Measurements from ENCODE around the gene AHSP. TPM values are rescaled to one million over a fixed set of nuclear protein-coding genes. Genes with fewer than 3 reads are reported as not detected.

Gene AHSP
- total RNA-seq, 1 experiment from 2014 or later = not detected

DNA sequence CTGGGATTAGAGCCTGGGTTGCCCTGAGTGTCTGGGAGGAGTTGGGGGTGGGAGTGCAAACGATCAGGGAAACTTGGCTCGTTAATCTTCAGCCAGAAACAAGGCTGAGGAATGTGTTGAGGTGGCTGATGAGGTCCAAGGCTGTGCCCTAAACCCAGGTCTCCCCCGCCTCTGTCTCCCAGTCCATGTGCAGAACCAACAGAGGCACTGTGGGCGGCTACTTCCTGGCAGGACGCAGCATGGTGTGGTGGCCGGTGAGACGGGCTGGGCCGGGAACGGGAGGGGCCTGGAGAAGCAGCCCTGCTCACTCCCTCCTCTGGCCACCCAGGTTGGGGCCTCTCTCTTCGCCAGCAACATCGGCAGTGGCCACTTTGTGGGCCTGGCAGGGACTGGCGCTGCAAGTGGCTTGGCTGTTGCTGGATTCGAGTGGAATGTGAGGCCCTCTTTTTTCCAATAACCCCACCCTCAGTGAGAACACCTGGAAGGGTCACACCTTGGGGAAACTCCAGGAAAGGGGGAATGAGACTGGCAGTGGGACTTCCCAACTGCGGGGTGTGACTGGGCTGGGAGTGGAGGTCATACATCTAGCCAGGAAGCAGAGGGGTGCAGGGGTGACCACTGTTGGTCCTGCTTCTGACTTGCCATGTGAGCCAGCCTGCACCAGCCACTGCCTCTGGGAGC lies 43.1 kb upstream of the AHSP start:
- H3K4me1 ChIP-seq = peaks cover 18% of the 10 kb centered on the region
- H3K27me3 ChIP-seq (replicated peaks; ENCODE audit: control insufficient read depth, insufficient read depth, low read length) = no peaks in the 10 kb centered on the region
- ChIA-PET POLR2A (interaction anchor here (0.7 kb wide), 1 partner anchor 24 kb away, joined by 3 read pairs; the partner anchor contains the start of gene RUSF1), CTCF (no interaction called here)
- H3K36me3 Mint-ChIP-seq (ENCODE audit: insufficient read depth, unreplicated experiment) = peaks cover 18% of the 10 kb centered on the region
- TF ChIP-seq CTCF (IDR thresholded peaks at IDR 0.05; ENCODE audit: insufficient read depth in 1 of 2, low read depth in 1 of 2, low read length in 1 of 2, severe bottlenecking in 1 of 2, unreplicated experiment in 1 of 2) = peak in 1 of 2 experiments; percentile 8
- no peaks in the 10 kb centered on the region for H3K9me3 Mint-ChIP-seq (ENCODE audit: unreplicated experiment)
- no peaks in the 10 kb centered on the region for H3K36me3 ChIP-seq (ENCODE audit: control insufficient read depth, insufficient read depth, low read length)
- intact Hi-C loops (cut with micrococcal nuclease; ENCODE audit: unreplicated experiment) = loop anchor here (1.0 kb wide), 2 partner anchors 25 to 213 kb away; partner anchors contain the start of gene ARMC5
- H3K9me3 ChIP-seq = no peaks in the 10 kb centered on the region
- H3K4me3 ChIP-seq (ENCODE audit: low read depth, low read length) = peak overlapping the region; percentile 21
- H3K4me1 Mint-ChIP-seq (ENCODE audit: low read depth, unreplicated experiment) = no peaks in the 10 kb centered on the region
- no peaks in the 10 kb centered on the region for H3K27me3 Mint-ChIP-seq (ENCODE audit: insufficient read depth, unreplicated experiment)
- peak overlapping the region; percentile 67 for H3K4me3 Mint-ChIP-seq (ENCODE audit: unreplicated experiment)
- BruUV-seq (replicated peaks) = TSS peak; percentile 79
- peak overlapping the region; percentile 89 for H3K27ac Mint-ChIP-seq (ENCODE audit: unreplicated experiment)
- peak; percentile 87 to 93 for DNase-seq

DNA sequence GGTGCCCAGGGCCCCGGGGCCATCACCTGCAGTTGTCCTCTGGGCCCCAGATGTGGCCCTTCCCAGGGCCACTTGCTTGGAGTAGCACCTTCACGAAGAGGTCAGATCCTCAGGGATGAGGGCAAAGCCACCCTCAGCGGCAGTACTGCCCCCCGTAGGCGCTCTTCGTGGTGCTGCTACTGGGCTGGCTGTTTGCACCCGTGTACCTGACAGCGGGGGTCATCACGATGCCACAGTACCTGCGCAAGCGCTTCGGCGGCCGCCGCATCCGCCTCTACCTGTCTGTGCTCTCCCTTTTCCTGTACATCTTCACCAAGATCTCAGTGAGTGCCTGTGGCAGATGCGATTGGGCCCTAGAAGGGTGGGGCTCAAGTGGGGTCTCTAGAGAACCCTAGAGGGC lies 42.1 kb upstream of the AHSP start:
- intact Hi-C loops (cut with micrococcal nuclease; ENCODE audit: unreplicated experiment) = no loop called here
- no peak for DNase-seq
- no peaks in the 10 kb centered on the region for H3K4me1 Mint-ChIP-seq (ENCODE audit: low read depth, unreplicated experiment)
- no peaks in the 10 kb centered on the region for H3K36me3 ChIP-seq (ENCODE audit: control insufficient read depth, insufficient read depth, low read length)
- H3K9me3 Mint-ChIP-seq (ENCODE audit: unreplicated experiment) = no peaks in the 10 kb centered on the region
- peak overlapping the region; percentile 89 for H3K27ac Mint-ChIP-seq (ENCODE audit: unreplicated experiment)
- peak overlapping the region; percentile 43 for H3K4me3 Mint-ChIP-seq (ENCODE audit: unreplicated experiment)
- peaks cover 18% of the 10 kb centered on the region for H3K4me1 ChIP-seq
- no peaks in the 10 kb centered on the region for H3K27me3 ChIP-seq (replicated peaks; ENCODE audit: control insufficient read depth, insufficient read depth, low read length)
- POLR2A ChIA-PET = no interaction called here
- no peak overlapping the region for H3K4me3 ChIP-seq (ENCODE audit: low read depth, low read length)
- H3K27me3 Mint-ChIP-seq (ENCODE audit: insufficient read depth, unreplicated experiment) = no peaks in the 10 kb centered on the region
- TF ChIP-seq CTCF (IDR thresholded peaks at IDR 0.05; ENCODE audit: insufficient read depth in 1 of 2, low read depth in 1 of 2, low read length in 1 of 2, severe bottlenecking in 1 of 2, unreplicated experiment in 1 of 2) = no peak
- CTCF ChIA-PET = no interaction called here
- no TSS peak for BruUV-seq (replicated peaks)
- peaks cover 20% of the 10 kb centered on the region for H3K36me3 Mint-ChIP-seq (ENCODE audit: insufficient read depth, unreplicated experiment)
- no peaks in the 10 kb centered on the region for H3K9me3 ChIP-seq

DNA sequence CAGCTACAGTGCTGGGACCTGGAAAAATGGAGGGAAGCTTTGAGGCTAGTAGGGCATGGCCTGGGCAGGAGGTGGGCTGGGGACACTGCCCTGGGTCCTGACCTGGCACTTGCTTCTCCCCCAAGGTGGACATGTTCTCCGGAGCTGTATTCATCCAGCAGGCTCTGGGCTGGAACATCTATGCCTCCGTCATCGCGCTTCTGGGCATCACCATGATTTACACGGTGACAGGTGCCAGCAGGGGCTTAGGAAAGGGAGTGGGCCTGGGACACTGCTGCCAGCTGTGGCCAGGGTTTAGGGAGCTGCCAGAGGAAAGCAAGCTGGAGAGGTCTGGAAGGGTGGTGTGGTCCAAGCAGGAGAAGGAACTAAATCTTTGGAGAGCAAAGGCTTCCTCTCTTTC lies 41.7 kb upstream of the AHSP start:
- H3K27me3 Mint-ChIP-seq (ENCODE audit: insufficient read depth, unreplicated experiment) = no peaks in the 10 kb centered on the region

More for the DNA sequence above, 41.7 kb upstream of the AHSP start:
- peaks cover 18% of the 10 kb centered on the region for H3K4me1 ChIP-seq
- Mint-ChIP-seq H3K9me3 (ENCODE audit: unreplicated experiment) (no peaks in the 10 kb centered on the region), H3K36me3 (ENCODE audit: insufficient read depth, unreplicated experiment) (peaks cover 20% of the 10 kb centered on the region), H3K4me3 (ENCODE audit: unreplicated experiment) (peak overlapping the region; percentile 43), H3K4me1 (ENCODE audit: low read depth, unreplicated experiment) (no peaks in the 10 kb centered on the region), H3K27ac (ENCODE audit: unreplicated experiment) (peak overlapping the region; percentile 89)
- ChIA-PET POLR2A (no interaction called here), CTCF (interaction anchor here (1.4 kb wide), 1 partner anchor 26 kb away, joined by 3 read pairs; the partner anchor contains the start of gene ARMC5)
- H3K36me3 ChIP-seq (ENCODE audit: control insufficient read depth, insufficient read depth, low read length) = no peaks in the 10 kb centered on the region
- H3K4me3 ChIP-seq (ENCODE audit: low read depth, low read length) = no peak overlapping the region
- no peak for TF ChIP-seq CTCF (IDR thresholded peaks at IDR 0.05; ENCODE audit: insufficient read depth in 1 of 2, low read depth in 1 of 2, low read length in 1 of 2, severe bottlenecking in 1 of 2, unreplicated experiment in 1 of 2)
- DNase-seq = no peak
- no TSS peak for BruUV-seq (replicated peaks)
- no peaks in the 10 kb centered on the region for H3K9me3 ChIP-seq
- H3K27me3 ChIP-seq (replicated peaks; ENCODE audit: control insufficient read depth, insufficient read depth, low read length) = no peaks in the 10 kb centered on the region
- intact Hi-C loops (cut with micrococcal nuclease; ENCODE audit: unreplicated experiment) = no loop called here
